Stimulated activated CD8-positive, alpha-beta memory T cell treated with anti-CD3 and anti-CD28 coated beads, Interleukin-15, amount 100 ng/mL, for 48 hours (primary cell): ENCODE data around the gene LILRA6.
"Not testable (repeated sequence)": the region's sequence is repeated elsewhere in the genome, so short reads cannot be mapped to it uniquely, and the experiment has no call there.

Source experiments
- DNase-seq, 2 donors: peaks; one replicate each; pipeline ENCODE4 v3.0.0-alpha.2; 2020; ENCODE audit warnings: low read depth in 2 of 2

LILRA6 gene

GRCh38 chr19:54242646-54243045, at the start of gene LILRA6:
LILRA6 (minus strand) TSS chr19:54242790.
- DNase-seq: not testable (repeated sequence)

GRCh38 chr19:54289160-54289559, 46.6 kb upstream of the LILRA6 start:
- DNase-seq: not testable (repeated sequence)

GRCh38 chr19:54287456-54287855, 44.9 kb upstream of the LILRA6 start:
- DNase-seq: no peak

GRCh38 chr19:54286283-54286682, 43.7 kb upstream of the LILRA6 start:
- DNase-seq: not testable (repeated sequence)

- not testable (repeated sequence) for DNase-seq
These were observed 43.0 kb upstream of the LILRA6 start for GRCh38 chr19:54285427-54286056.

GRCh38 chr19:54282686-54283470, 40.3 kb upstream of the LILRA6 start:
- DNase-seq: no peak

GRCh38 chr19:54281729-54282075, 39.1 kb upstream of the LILRA6 start:
- not testable (repeated sequence) for DNase-seq

GRCh38 chr19:54281007-54281728, 38.6 kb upstream of the LILRA6 start, which contains the start of gene LILRB2:
LILRB2 (minus strand) TSS chr19:54281110; CDS start chr19:54280496, 614 bp downstream.
- no peak for DNase-seq

- not testable (repeated sequence) for DNase-seq
These were observed 37.9 kb upstream of the LILRA6 start for GRCh38 chr19:54280441-54280840.

GRCh38 chr19:54280025-54280424, 37.4 kb upstream of the LILRA6 start:
- not testable (repeated sequence) for DNase-seq

GRCh38 chr19:54279406-54279962, 36.9 kb upstream of the LILRA6 start:
- DNase-seq: no peak

- DNase-seq: not testable (repeated sequence)
These were observed 36.1 kb upstream of the LILRA6 start for GRCh38 chr19:54278571-54279195.

GRCh38 chr19:54278056-54278455, 35.5 kb upstream of the LILRA6 start:
- DNase-seq: not testable (repeated sequence)

- not testable (repeated sequence) for DNase-seq
These were observed 34.6 kb upstream of the LILRA6 start for GRCh38 chr19:54277111-54277615.

GRCh38 chr19:54275951-54276350, 33.4 kb upstream of the LILRA6 start:
- DNase-seq: no peak

- DNase-seq: not testable (repeated sequence)
These were observed 31.9 kb upstream of the LILRA6 start for GRCh38 chr19:54274516-54274915.

GRCh38 chr19:54273821-54274220, 31.2 kb upstream of the LILRA6 start:
- DNase-seq: no peak

GRCh38 chr19:54272181-54272580, 29.6 kb upstream of the LILRA6 start:
- not testable (repeated sequence) for DNase-seq

GRCh38 chr19:54271587-54271986, 29.0 kb upstream of the LILRA6 start:
- DNase-seq: not testable (repeated sequence)

- no peak for DNase-seq
These were observed 28.5 kb upstream of the LILRA6 start for GRCh38 chr19:54271106-54271505.

- no peak for DNase-seq
These were observed 26.3 kb upstream of the LILRA6 start for GRCh38 chr19:54268936-54269335.
